ENCODE data around the gene ENTR1. TPM values are rescaled to one million over a fixed set of nuclear protein-coding genes. Genes with fewer than 3 reads are reported as not detected.
A peak's percentile ranks its signal among the peaks of the same experiment; 100 is the strongest.

ENTR1 gene
- total and polyA plus RNA-seq, 4 donors: 25.5 to 48.4 (median 37.7) TPM

DNA sequence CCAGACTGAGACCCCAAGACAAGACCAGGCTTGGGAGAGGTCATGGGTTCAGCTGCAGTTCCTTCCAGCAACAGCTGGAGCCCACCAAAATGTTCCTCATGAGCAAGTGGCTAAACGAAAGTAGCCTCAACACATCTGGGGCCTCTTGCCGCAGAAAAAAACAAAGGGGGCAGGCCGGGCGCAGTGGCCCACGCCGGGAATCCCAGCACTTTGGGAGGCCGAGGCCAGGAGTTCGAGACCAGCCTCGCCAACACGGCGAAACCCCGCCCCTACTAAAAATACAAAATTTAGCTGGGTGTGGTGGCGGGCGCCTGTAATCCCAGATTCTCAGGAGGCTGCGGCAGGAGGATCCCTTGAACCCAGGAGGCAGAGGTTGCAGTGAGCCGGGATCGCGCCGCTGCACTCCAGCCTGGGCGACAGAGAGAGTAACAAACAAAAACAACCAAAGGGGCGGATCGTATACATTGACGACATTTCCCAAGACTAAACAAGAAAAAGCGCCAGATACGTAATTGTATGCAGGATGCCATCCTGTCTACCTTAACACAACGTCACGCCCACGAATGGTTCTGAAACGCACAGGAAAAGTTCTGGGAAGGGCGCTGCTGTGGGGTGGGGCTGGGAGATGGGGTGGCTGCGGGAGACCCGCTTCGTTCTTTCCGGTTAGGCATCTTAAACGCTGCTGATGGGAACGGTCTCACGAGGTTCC, 27.6 kb upstream of the ENTR1 start:
- peaks cover 4 to 24% (median 11%) of the 10 kb centered on the region in 5 donors for H3K4me1 ChIP-seq (ENCODE audit: control insufficient read depth in 5 of 5, insufficient read depth in 5 of 5, low read length in 5 of 5)
- H3K9ac ChIP-seq (ENCODE audit: insufficient read depth in 1 of 2, low read length in 2 of 2): peak overlapping the region in 1 of 2 donors; percentile 47
- TF ChIP-seq CTCF (IDR thresholded peaks at IDR 0.05; ENCODE audit: control extremely low read depth, extremely low read depth): no peak
- DNase-seq: peak in 2 of 3 donors; percentile 18 to 31
- WGBS, 2 donors: 48 to 56% methylated on average over 37 of the region's 37 CpGs
- no peaks in the 10 kb centered on the region for H3K27me3 ChIP-seq (ENCODE audit: control insufficient read depth in 3 of 3, insufficient read depth in 3 of 3, low read length in 2 of 3)
- H3K4me3 ChIP-seq: peak overlapping the region; percentile 78
- ATAC-seq (ENCODE audit: insufficient read depth, low FRiP score): no peak
- peaks cover under 1 to 31% (median 19%) of the 10 kb centered on the region in 4 donors for H3K36me3 ChIP-seq (ENCODE audit: control insufficient read depth in 4 of 4, insufficient read depth in 4 of 4, low read length in 4 of 4)
- H3K27ac ChIP-seq (ENCODE audit: low read depth in 1 of 2, low read length in 1 of 2): peak overlapping the region in 1 of 2 donors; percentile 30
- H3K9me3 ChIP-seq (ENCODE audit: control insufficient read depth in 4 of 4, insufficient read depth in 3 of 4, low read length in 3 of 4): no peaks in the 10 kb centered on the region

DNA sequence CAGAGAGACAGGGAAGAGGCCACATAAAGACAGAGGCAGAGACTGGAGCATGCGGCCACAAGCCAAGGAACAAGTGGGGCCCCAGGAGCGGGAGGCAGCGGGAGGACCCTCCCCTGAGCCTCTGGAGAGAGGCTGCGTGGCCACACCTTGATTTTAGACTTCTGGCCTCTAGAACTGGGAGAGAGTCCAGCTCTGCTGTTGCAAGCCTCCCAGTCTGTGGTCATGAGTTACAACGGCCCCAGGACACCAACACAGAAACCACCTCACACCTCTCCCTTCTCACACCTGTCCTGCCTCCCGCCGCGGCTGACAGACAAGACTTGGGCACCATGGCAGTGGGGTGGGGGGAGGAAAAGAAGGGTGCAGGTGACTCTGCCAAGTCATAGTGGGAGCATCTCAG, 27.0 kb upstream of the ENTR1 start:
- TF ChIP-seq CTCF (IDR thresholded peaks at IDR 0.05; ENCODE audit: control extremely low read depth, extremely low read depth): no peak
- Histone ChIP-seq H3K9me3 (ENCODE audit: control insufficient read depth in 4 of 4, insufficient read depth in 3 of 4, low read length in 3 of 4) (no peaks in the 10 kb centered on the region), H3K9ac (ENCODE audit: insufficient read depth in 1 of 2, low read length in 2 of 2) (peak overlapping the region; percentile 42 to 46), H3K4me1 (ENCODE audit: control insufficient read depth in 5 of 5, insufficient read depth in 5 of 5, low read length in 5 of 5) (peaks cover 4 to 24% (median 11%) of the 10 kb centered on the region in 5 donors), H3K4me3 (no peak overlapping the region), H3K27ac (ENCODE audit: low read depth in 1 of 2, low read length in 1 of 2) (peak overlapping the region in 1 of 2 donors; percentile 28), H3K27me3 (ENCODE audit: control insufficient read depth in 3 of 3, insufficient read depth in 3 of 3, low read length in 2 of 3) (no peaks in the 10 kb centered on the region), H3K36me3 (ENCODE audit: control insufficient read depth in 4 of 4, insufficient read depth in 4 of 4, low read length in 4 of 4) (peaks cover 0 to 29% (median 21%) of the 10 kb centered on the region in 4 donors)
- ATAC-seq (ENCODE audit: insufficient read depth, low FRiP score) (no peak), DNase-seq (peak in 1 of 3 donors; percentile 9)
- 64 to 76% methylated on average over 8 of the region's 8 CpGs for WGBS, 2 donors

DNA sequence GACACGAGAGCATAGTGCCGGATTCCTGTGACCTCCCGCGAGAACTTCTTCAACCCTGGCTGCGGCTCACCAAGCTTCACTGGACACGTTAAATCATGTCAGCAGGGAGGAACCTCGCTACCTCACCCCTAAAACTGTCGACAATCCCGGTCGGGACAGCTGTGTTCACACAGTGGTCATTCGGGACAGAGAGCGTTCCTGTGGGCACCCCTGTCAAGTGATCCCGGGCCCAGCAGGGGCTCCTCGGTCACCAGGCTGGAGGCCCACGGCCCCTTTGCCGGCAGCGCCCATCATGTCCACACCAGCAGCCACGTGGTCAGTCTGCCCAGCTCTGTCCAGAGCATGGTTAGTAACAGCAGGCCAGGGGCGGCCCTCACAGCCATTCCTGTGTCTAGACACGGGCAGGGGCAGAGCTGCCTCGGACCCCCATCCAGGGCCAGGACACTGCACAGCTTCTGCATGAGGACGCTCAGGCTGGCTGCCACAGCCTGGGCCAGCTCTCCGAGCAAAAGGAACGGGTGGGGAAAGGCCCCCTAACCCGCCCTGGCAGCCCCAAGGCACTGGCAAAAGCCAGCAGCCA, 25.7 kb upstream of the ENTR1 start:
- H3K27me3 ChIP-seq (ENCODE audit: control insufficient read depth in 3 of 3, insufficient read depth in 3 of 3, low read length in 2 of 3): no peaks in the 10 kb centered on the region
- no peak overlapping the region for H3K27ac ChIP-seq (ENCODE audit: low read depth in 1 of 2, low read length in 1 of 2)
- no peak overlapping the region for H3K4me3 ChIP-seq
- no peak overlapping the region for H3K9ac ChIP-seq (ENCODE audit: insufficient read depth in 1 of 2, low read length in 2 of 2)
- DNase-seq (no peak), ATAC-seq (ENCODE audit: insufficient read depth, low FRiP score) (no peak)
- no peaks in the 10 kb centered on the region for H3K9me3 ChIP-seq (ENCODE audit: control insufficient read depth in 4 of 4, insufficient read depth in 3 of 4, low read length in 3 of 4)
- no peak for TF ChIP-seq CTCF (IDR thresholded peaks at IDR 0.05; ENCODE audit: control extremely low read depth, extremely low read depth)
- peaks cover 0 to 22% (median 13%) of the 10 kb centered on the region in 4 donors for H3K36me3 ChIP-seq (ENCODE audit: control insufficient read depth in 4 of 4, insufficient read depth in 4 of 4, low read length in 4 of 4)
- H3K4me1 ChIP-seq (ENCODE audit: control insufficient read depth in 5 of 5, insufficient read depth in 5 of 5, low read length in 5 of 5): peaks cover 4 to 24% (median 11%) of the 10 kb centered on the region in 5 donors
- 92 to 97% methylated on average over 25 of the region's 25 CpGs for WGBS, 2 donors

Data from lung (tissue), 12 donors.